Measurements from ENCODE around the gene PRELP.
"Not testable (repeated sequence)": the region's sequence is repeated elsewhere in the genome, so short reads cannot be mapped to it uniquely, and the experiment has no call there.

Gene PRELP

GRCh38 chr1:203465146-203465798, 10.3 kb upstream of the PRELP start:
- no peak overlapping the region for H3K27ac ChIP-seq (ENCODE audit: low read length)
- no peak overlapping the region for H3K4me2 ChIP-seq (ENCODE audit: low read length)
- no peak overlapping the region for H3K9ac ChIP-seq (ENCODE audit: low read length)
- H3K36me3 ChIP-seq (replicated peaks; ENCODE audit: low read depth, low read length): no peaks in the 10 kb centered on the region
- TF ChIP-seq EZH2phosphoT487 (IDR thresholded peaks at IDR 0.05; ENCODE audit: low read depth): no peak
- TF ChIP-seq, protein P1, sequence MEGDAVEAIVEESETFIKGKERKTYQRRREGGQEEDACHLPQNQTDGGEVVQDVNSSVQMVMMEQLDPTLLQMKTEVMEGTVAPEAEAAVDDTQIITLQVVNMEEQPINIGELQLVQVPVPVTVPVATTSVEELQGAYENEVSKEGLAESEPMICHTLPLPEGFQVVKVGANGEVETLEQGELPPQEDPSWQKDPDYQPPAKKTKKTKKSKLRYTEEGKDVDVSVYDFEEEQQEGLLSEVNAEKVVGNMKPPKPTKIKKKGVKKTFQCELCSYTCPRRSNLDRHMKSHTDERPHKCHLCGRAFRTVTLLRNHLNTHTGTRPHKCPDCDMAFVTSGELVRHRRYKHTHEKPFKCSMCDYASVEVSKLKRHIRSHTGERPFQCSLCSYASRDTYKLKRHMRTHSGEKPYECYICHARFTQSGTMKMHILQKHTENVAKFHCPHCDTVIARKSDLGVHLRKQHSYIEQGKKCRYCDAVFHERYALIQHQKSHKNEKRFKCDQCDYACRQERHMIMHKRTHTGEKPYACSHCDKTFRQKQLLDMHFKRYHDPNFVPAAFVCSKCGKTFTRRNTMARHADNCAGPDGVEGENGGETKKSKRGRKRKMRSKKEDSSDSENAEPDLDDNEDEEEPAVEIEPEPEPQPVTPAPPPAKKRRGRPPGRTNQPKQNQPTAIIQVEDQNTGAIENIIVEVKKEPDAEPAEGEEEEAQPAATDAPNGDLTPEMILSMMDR (IDR thresholded peaks at IDR 0.05; ENCODE audit: low read depth, low read length): no peak
- no peaks in the 10 kb centered on the region for H3K27me3 ChIP-seq (ENCODE audit: low read depth, low read length)
- no peaks in the 10 kb centered on the region for H3K9me3 ChIP-seq (ENCODE audit: insufficient read depth, low read length)
- no peaks in the 10 kb centered on the region for H3K79me2 ChIP-seq (ENCODE audit: low read length)
- H2AFZ ChIP-seq (ENCODE audit: low read depth, low read length): no peak overlapping the region
- H4K20me1 ChIP-seq (ENCODE audit: insufficient read depth, low read length): no peaks in the 10 kb centered on the region
- H3K4me3 ChIP-seq (ENCODE audit: low read length): no peak overlapping the region
- peaks cover 33% of the 10 kb centered on the region for H3K4me1 ChIP-seq (ENCODE audit: low read length)

GRCh38 chr1:203465948-203466347, 9.7 kb upstream of the PRELP start:
- Histone ChIP-seq H3K4me3 (ENCODE audit: low read length) (no peak overlapping the region), H3K4me1 (ENCODE audit: low read length) (peaks cover 27% of the 10 kb centered on the region), H3K9ac (ENCODE audit: low read length) (no peak overlapping the region), H3K79me2 (ENCODE audit: low read length) (no peaks in the 10 kb centered on the region), H3K27me3 (ENCODE audit: low read depth, low read length) (no peaks in the 10 kb centered on the region), H2AFZ (ENCODE audit: low read depth, low read length) (no peak overlapping the region), H3K4me2 (ENCODE audit: low read length) (no peak overlapping the region), H3K36me3 (replicated peaks; ENCODE audit: low read depth, low read length) (no peaks in the 10 kb centered on the region), H3K27ac (ENCODE audit: low read length) (no peak overlapping the region), H4K20me1 (ENCODE audit: insufficient read depth, low read length) (no peaks in the 10 kb centered on the region), H3K9me3 (ENCODE audit: insufficient read depth, low read length) (no peaks in the 10 kb centered on the region)
- TF ChIP-seq, protein P1 (IDR thresholded peaks at IDR 0.05; ENCODE audit: low read depth, low read length): no peak
- TF ChIP-seq EZH2phosphoT487 (IDR thresholded peaks at IDR 0.05; ENCODE audit: low read depth): no peak

DNA sequence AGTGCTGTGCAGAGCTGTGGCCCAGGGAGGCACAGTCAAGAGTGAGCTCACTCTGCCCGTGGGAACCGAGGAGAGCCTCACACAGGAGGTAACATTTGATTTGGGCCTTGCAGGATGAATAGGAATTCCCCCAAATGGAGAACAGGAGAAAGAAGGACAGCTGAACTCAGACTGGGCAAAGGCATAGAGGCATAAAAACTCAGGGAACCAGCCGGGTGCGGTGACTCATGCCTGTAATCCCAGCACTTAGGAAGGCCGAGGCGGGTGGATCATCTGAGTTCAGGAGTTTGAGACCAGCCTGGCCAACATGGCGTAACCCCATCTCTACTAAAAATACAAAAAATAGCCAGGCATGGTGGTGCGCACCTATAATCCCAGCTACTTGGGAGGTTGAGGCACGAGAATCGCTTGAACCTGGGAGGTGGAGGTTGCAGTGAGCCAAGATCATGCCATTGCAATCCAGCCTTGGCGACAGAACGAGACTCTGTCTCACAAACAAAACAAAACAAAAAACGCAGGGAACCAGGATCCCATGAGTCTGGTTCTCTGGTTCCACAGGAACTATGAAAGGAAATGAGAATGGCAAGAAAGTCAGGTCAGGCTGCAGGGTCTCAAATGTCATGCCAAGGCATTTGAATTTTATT, 8.6 kb upstream of the PRELP start:
- H4K20me1 ChIP-seq (ENCODE audit: insufficient read depth, low read length); H3K36me3 ChIP-seq (replicated peaks; ENCODE audit: low read depth, low read length); H3K4me3 ChIP-seq (ENCODE audit: low read length); H3K4me2 ChIP-seq (ENCODE audit: low read length); H3K9ac ChIP-seq (ENCODE audit: low read length); H3K79me2 ChIP-seq (ENCODE audit: low read length); H2AFZ ChIP-seq (ENCODE audit: low read depth, low read length); H3K27me3 ChIP-seq (ENCODE audit: low read depth, low read length); H3K9me3 ChIP-seq (ENCODE audit: insufficient read depth, low read length); H3K27ac ChIP-seq (ENCODE audit: low read length): not testable (repeated sequence)
- peaks cover 16% of the 10 kb centered on the region for H3K4me1 ChIP-seq (ENCODE audit: low read length)

DNA sequence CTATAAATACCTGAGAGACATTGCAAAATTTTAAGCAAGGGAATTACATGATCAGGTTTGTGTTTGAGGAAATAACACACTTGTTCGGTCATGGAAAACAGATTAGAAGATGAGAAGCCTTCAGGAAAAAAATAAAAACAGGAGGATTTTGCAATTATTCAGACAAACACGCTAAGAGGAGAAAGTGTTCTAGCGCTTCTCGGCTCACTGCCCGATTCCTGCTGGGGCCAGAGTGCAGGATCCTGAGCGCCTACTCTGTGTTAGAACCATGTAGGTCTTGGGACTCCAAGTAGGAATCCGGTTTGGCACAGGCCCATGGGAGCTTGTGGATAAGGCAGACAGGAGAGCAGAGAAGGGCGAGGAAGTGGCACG, 8.1 kb upstream of the PRELP start:
- Histone ChIP-seq H3K36me3 (replicated peaks; ENCODE audit: low read depth, low read length) (no peaks in the 10 kb centered on the region), H3K4me3 (ENCODE audit: low read length) (no peak overlapping the region), H2AFZ (ENCODE audit: low read depth, low read length) (no peak overlapping the region), H3K27ac (ENCODE audit: low read length) (no peak overlapping the region), H3K9ac (ENCODE audit: low read length) (no peak overlapping the region), H3K4me2 (ENCODE audit: low read length) (no peak overlapping the region), H3K4me1 (ENCODE audit: low read length) (peaks cover 11% of the 10 kb centered on the region), H3K9me3 (ENCODE audit: insufficient read depth, low read length) (no peaks in the 10 kb centered on the region), H3K27me3 (ENCODE audit: low read depth, low read length) (peaks cover 5% of the 10 kb centered on the region), H4K20me1 (ENCODE audit: insufficient read depth, low read length) (no peaks in the 10 kb centered on the region), H3K79me2 (ENCODE audit: low read length) (no peaks in the 10 kb centered on the region)
- TF ChIP-seq EZH2phosphoT487 (IDR thresholded peaks at IDR 0.05; ENCODE audit: low read depth): no peak
- TF ChIP-seq, protein P1 (IDR thresholded peaks at IDR 0.05; ENCODE audit: low read depth, low read length): no peak

Data from OCI-LY3 (cell line).